Osteoblast (primary cell): ENCODE results near the gene CDC14B. TPM values are rescaled to one million over a fixed set of nuclear protein-coding genes. Genes with fewer than 3 reads are reported as not detected.

ENCODE experiments used
- DNase-seq: peaks from one replicate; pipeline ENCODE4 v3.0.0; 2011; ENCODE audit warnings: low spot score, mixed read lengths; ENCODE audit not compliant: insufficient read length; ENCODE audit errors: missing footprints
- H2AFZ ChIP-seq: 2 replicates; pipeline ENCODE4 v1.6.0; 2011; ENCODE audit warnings: mild to moderate bottlenecking, low read length
- H3K27ac ChIP-seq: 2 replicates; pipeline ENCODE4 v1.5.1; 2011; ENCODE audit warnings: mild to moderate bottlenecking, low read depth, low read length, moderate library complexity
- H3K27me3 ChIP-seq: 2 replicates; pipeline ENCODE4 v1.6.0; 2012; ENCODE audit warnings: mild to moderate bottlenecking, control low read depth, inconsistent platforms, low read length, moderate library complexity; ENCODE audit not compliant: insufficient read depth
- H3K36me3 ChIP-seq: 2 replicates; pipeline ENCODE4 v1.5.1; 2011; ENCODE audit warnings: mild to moderate bottlenecking, low read length, control low read depth, moderate library complexity; ENCODE audit not compliant: insufficient read depth
- H3K4me1 ChIP-seq: 2 replicates; pipeline ENCODE4 v1.5.1; 2011; ENCODE audit warnings: mild to moderate bottlenecking, low read length, control low read depth, moderate library complexity; ENCODE audit not compliant: insufficient read depth
- H3K4me2 ChIP-seq: 2 replicates; pipeline ENCODE4 v1.6.0; 2011; ENCODE audit warnings: mild to moderate bottlenecking, low read length; ENCODE audit not compliant: insufficient read depth
- H3K4me3 ChIP-seq: fragments of 200-600 bp; sonication (generic); 3 replicates; pipeline ENCODE4 v1.5.1; 2012; ENCODE audit warnings: mild to moderate bottlenecking, low read length, inconsistent platforms; ENCODE audit not compliant: insufficient read depth
- H3K79me2 ChIP-seq: 2 replicates; pipeline ENCODE4 v1.6.0; 2012; ENCODE audit warnings: mild to moderate bottlenecking, low read length, control low read depth, inconsistent platforms; ENCODE audit not compliant: insufficient read depth
- H3K9me3 ChIP-seq: 2 replicates; pipeline ENCODE4 v1.5.1; 2011; ENCODE audit warnings: low read depth, low read length, control low read depth
- H4K20me1 ChIP-seq: 2 replicates; pipeline ENCODE4 v1.6.0; 2012; ENCODE audit warnings: mild to moderate bottlenecking, low read length, control low read depth; ENCODE audit not compliant: insufficient read depth
- total RNA-seq: library from RNA; depleted of rRNA; stranded (reverse); fragments of >200 nt; gene quantifications from 2 replicates; pipeline ENCODE4 v1.2.3, GENCODE V29; 2012
- TF ChIP-seq, protein P1 (sequence below): IDR thresholded peaks from 2 replicates; pipeline ENCODE4 v1.5.1; 2011; ENCODE audit warnings: mild to moderate bottlenecking, low read depth, low read length, moderate library complexity; ENCODE audit errors: extremely low read depth

The CDC14B gene
- total RNA-seq, 1 donor = 43.4 TPM

DNA sequence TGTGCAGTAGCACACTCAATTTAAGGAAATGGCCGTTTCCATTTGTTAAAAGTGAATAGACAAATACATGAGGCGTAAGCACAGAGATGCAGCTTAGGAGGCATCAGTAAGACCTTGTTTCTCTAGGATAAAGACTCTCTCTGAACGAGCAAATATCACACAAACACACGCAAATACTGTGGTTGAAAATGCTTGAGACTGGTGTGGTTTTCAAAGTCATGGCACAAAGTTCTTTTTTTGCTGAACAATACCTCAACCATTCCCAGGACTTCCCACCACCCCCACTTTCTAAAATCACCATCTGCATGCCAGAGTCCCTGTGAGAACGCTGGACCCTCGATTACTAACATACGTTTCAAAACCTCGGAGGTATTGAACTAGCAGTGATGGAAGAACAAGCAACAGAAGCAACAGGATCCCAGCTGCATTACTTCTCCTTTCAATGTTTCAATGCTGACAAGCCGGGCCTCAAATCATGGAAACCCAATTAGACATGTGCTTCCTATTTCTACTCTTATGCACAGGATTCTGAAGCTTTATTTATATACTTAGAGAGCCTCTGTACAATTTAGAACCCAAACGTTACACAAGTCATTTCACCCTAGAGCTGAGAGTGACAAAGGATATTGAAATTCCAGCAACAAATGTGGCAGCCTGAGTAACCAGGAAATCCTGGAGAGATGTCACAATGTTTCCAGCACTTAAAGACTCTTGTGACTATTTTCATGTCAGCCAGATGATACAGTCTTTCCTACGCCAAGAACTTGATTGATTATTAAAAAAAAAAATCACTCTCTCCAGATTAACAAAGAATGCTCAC, 63.9 kb downstream of the CDC14B start:
- Histone ChIP-seq H3K4me2 (peak overlapping the region; percentile 76), H3K4me1 (peaks cover 54% of the 10 kb centered on the region), H2AFZ (no peak overlapping the region), H3K9me3 (no peaks in the 10 kb centered on the region), H3K36me3 (no peaks in the 10 kb centered on the region), H3K4me3 (peak overlapping the region; percentile 43), H3K27ac (peak overlapping the region; percentile 99), H3K79me2 (peaks cover 2% of the 10 kb centered on the region), H4K20me1 (no peaks in the 10 kb centered on the region), H3K27me3 (no peaks in the 10 kb centered on the region)
- TF ChIP-seq, protein P1, sequence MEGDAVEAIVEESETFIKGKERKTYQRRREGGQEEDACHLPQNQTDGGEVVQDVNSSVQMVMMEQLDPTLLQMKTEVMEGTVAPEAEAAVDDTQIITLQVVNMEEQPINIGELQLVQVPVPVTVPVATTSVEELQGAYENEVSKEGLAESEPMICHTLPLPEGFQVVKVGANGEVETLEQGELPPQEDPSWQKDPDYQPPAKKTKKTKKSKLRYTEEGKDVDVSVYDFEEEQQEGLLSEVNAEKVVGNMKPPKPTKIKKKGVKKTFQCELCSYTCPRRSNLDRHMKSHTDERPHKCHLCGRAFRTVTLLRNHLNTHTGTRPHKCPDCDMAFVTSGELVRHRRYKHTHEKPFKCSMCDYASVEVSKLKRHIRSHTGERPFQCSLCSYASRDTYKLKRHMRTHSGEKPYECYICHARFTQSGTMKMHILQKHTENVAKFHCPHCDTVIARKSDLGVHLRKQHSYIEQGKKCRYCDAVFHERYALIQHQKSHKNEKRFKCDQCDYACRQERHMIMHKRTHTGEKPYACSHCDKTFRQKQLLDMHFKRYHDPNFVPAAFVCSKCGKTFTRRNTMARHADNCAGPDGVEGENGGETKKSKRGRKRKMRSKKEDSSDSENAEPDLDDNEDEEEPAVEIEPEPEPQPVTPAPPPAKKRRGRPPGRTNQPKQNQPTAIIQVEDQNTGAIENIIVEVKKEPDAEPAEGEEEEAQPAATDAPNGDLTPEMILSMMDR = no peak
- DNase-seq = no peak

DNA sequence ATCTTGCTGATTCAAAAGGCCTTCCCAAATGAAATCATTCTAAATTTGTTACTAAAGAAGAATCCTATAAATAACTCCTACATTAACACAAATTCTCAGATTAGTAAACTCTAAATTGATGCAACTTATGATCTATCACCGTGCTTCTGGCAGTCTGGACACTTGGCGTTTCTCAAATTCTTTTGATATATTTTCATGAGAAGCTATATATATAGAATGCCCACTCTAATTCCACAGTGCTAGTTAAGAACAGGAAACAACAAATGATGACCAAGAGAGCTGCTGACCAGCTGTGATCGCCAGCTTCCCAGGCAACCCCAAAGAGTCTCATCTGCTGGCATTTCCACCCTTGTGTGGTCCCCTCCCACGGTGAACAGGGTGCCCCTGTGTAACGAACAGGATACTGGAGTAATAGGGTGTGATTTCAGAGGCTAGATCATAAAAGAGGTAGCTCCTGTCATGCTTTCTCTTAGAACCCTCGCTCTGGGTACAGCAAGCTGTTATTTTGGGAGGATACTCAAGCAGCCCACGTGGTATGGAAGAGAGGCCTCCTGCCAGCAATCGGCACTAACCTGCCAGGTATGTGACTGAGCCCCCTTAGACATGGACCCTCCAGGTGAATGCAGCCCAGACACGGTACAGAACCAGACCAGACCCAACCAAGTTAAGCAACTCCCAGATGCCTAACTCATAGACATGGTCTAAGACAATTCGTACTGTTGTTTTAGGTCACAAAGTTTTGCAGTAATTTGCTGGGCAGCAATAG, 64.7 kb downstream of the CDC14B start:
- no peaks in the 10 kb centered on the region for H4K20me1 ChIP-seq
- no peaks in the 10 kb centered on the region for H3K36me3 ChIP-seq
- peak overlapping the region; percentile 43 for H3K4me3 ChIP-seq
- H3K4me2 ChIP-seq = peak overlapping the region; percentile 76
- H3K4me1 ChIP-seq = peaks cover 54% of the 10 kb centered on the region
- DNase-seq = peak; percentile 76
- no peaks in the 10 kb centered on the region for H3K27me3 ChIP-seq
- H3K79me2 ChIP-seq = peaks cover under 1% of the 10 kb centered on the region
- no peaks in the 10 kb centered on the region for H3K9me3 ChIP-seq
- H2AFZ ChIP-seq = peak overlapping the region; percentile 61
- TF ChIP-seq, protein P1 = no peak
- peak overlapping the region; percentile 99 for H3K27ac ChIP-seq

DNA sequence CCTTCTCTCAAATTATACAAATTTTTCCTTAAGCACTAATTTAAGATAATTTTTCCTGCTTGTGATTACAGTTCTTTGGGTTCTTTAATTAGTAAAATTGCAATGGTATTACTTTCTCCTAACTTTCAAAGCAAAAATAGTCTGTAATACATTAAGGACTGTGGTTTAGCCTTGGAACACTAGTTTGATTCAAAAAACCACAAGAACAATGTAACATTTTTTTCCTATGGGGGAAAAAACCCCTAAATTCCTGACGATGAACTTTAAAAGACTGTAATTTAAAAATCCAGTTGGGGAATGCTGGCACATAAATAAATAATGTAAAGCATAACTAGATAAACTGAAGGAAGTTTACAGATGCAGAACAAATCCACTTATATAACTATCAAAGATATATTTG, 65.3 kb downstream of the CDC14B start:
- TF ChIP-seq, protein P1 = no peak
- Histone ChIP-seq H3K27me3 (no peaks in the 10 kb centered on the region), H3K9me3 (no peaks in the 10 kb centered on the region), H3K4me1 (peaks cover 54% of the 10 kb centered on the region), H3K27ac (peak overlapping the region; percentile 99), H3K4me3 (no peak overlapping the region), H3K79me2 (no peaks in the 10 kb centered on the region), H2AFZ (no peak overlapping the region), H3K4me2 (peak overlapping the region; percentile 76), H3K36me3 (no peaks in the 10 kb centered on the region), H4K20me1 (no peaks in the 10 kb centered on the region)
- no peak for DNase-seq

DNA sequence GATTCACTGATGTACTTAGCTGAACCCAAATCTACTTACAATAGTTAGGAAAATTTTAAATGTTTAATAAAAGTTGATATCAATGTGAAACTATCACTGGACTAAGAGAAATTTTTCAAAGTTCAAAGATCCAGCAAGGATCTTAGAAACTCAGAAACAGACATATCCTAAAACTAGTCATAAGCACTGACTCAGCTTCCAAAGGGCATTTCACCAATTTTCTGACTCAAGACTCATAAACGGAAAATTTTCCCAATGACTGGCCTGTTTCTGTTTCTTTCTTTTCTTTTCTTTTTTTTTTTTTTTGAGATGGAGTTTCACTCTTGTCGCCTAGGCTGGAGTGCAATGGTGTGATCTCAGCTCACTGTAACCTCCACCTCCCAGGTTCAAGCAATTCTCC, 66.6 kb downstream of the CDC14B start:
- Histone ChIP-seq H3K79me2 (no peaks in the 10 kb centered on the region), H3K27me3 (no peaks in the 10 kb centered on the region), H3K9me3 (no peaks in the 10 kb centered on the region), H3K4me3 (no peak overlapping the region), H3K27ac (peak overlapping the region; percentile 99), H2AFZ (no peak overlapping the region), H3K36me3 (no peaks in the 10 kb centered on the region), H3K4me2 (peak overlapping the region; percentile 76), H3K4me1 (peaks cover 54% of the 10 kb centered on the region), H4K20me1 (no peaks in the 10 kb centered on the region)
- TF ChIP-seq, protein P1 = no peak
- DNase-seq = no peak
